Trophoblast cell (in vitro differentiated cells and primary cell): ENCODE data around the gene CSTF2.

Experiments
- DNase-seq, 2 donors: peaks; one replicate each; pipeline ENCODE4 v3.0.0-alpha.2; 2016
- H2AFZ ChIP-seq: 2 replicates; pipeline ENCODE4 v1.6.1; 2013; ENCODE audit warnings: low read length, moderate library complexity, mild to moderate bottlenecking; ENCODE audit not compliant: insufficient read depth, poor library complexity
- H2AK5ac ChIP-seq: 2 replicates; pipeline ENCODE4 v1.6.1; 2013; ENCODE audit warnings: mild to moderate bottlenecking, low read length
- H2BK120ac ChIP-seq: 2 replicates; pipeline ENCODE4 v1.6.1; 2013; ENCODE audit warnings: low read length, mild to moderate bottlenecking, moderate library complexity; ENCODE audit not compliant: insufficient read depth, poor library complexity
- H2BK12ac ChIP-seq: 2 replicates; pipeline ENCODE4 v1.6.1; 2013; ENCODE audit warnings: mild to moderate bottlenecking, low read length, moderate library complexity
- H2BK5ac ChIP-seq: 2 replicates; pipeline ENCODE4 v1.6.1; 2013; ENCODE audit warnings: low read length, low read depth, moderate library complexity, mild to moderate bottlenecking; ENCODE audit not compliant: poor library complexity
- H3K14ac ChIP-seq: 2 replicates; pipeline ENCODE4 v1.6.1; 2013; ENCODE audit warnings: mild to moderate bottlenecking, low read length
- H3K18ac ChIP-seq: 2 replicates; pipeline ENCODE4 v1.6.1; 2013; ENCODE audit warnings: mild to moderate bottlenecking, low read length
- H3K23ac ChIP-seq: 2 replicates; pipeline ENCODE4 v1.6.1; 2013; ENCODE audit warnings: low read length
- H3K27ac ChIP-seq: 2 replicates; pipeline ENCODE4 v1.5.1; 2013; ENCODE audit warnings: low read depth, mild to moderate bottlenecking, inconsistent platforms, low read length, moderate library complexity
- H3K27me3 ChIP-seq: 2 replicates; pipeline ENCODE4 v1.6.1; 2013; ENCODE audit warnings: inconsistent platforms, mild to moderate bottlenecking, low read length, moderate library complexity; ENCODE audit not compliant: insufficient read depth
- H3K36me3 ChIP-seq, 2 experiments: 1 replicate in 1 of 2; 2 replicates in 1 of 2; pipeline ENCODE4 v1.6.1; 2013; ENCODE audit warnings: low read length in 2 of 2, mild to moderate bottlenecking in 2 of 2, moderate library complexity in 1 of 2; ENCODE audit not compliant: insufficient read depth in 2 of 2, control insufficient read depth in 1 of 2
- H3K4ac ChIP-seq: 2 replicates; pipeline ENCODE4 v1.6.1; 2013; ENCODE audit warnings: low read depth, mild to moderate bottlenecking, low read length, moderate library complexity
- H3K4me1 ChIP-seq, 2 experiments: 1 replicate in 1 of 2; 2 replicates in 1 of 2; pipeline ENCODE4 v1.6.1; 2013; ENCODE audit warnings: low read length in 2 of 2, mild to moderate bottlenecking in 2 of 2, moderate library complexity in 1 of 2; ENCODE audit not compliant: insufficient read depth in 2 of 2, control insufficient read depth in 1 of 2
- H3K4me2 ChIP-seq: 2 replicates; pipeline ENCODE4 v1.6.1; 2013; ENCODE audit warnings: inconsistent platforms, mild to moderate bottlenecking, low read length, moderate library complexity
- H3K4me3 ChIP-seq: 2 replicates; pipeline ENCODE4 v1.5.1; 2013; ENCODE audit warnings: mild to moderate bottlenecking, low read depth, low read length, inconsistent platforms
- H3K79me1 ChIP-seq: one replicate; pipeline ENCODE4 v1.6.1; 2013; ENCODE audit warnings: low read length
- H3K79me2 ChIP-seq: 2 replicates; pipeline ENCODE4 v1.6.1; 2013; ENCODE audit warnings: low read length, mild to moderate bottlenecking; ENCODE audit not compliant: control insufficient read depth, insufficient read depth, poor library complexity
- H3K9ac ChIP-seq: 2 replicates; pipeline ENCODE4 v1.6.1; 2013; ENCODE audit warnings: mild to moderate bottlenecking, low read length
- H3K9me3 ChIP-seq: 2 replicates; pipeline ENCODE4 v1.6.1; 2013; ENCODE audit warnings: low read depth, mild to moderate bottlenecking, control low read depth, inconsistent platforms, low read length; ENCODE audit not compliant: insufficient read depth
- H4K12ac ChIP-seq: 2 replicates; pipeline ENCODE4 v1.6.1; 2013; ENCODE audit warnings: low read depth, mild to moderate bottlenecking, low read length, moderate library complexity
- H4K8ac ChIP-seq: 2 replicates; pipeline ENCODE4 v1.6.1; 2013; ENCODE audit warnings: low read depth, mild to moderate bottlenecking, low read length, moderate library complexity
- H4K91ac ChIP-seq: one replicate; pipeline ENCODE4 v1.6.1; 2013; ENCODE audit warnings: low read depth, mild to moderate bottlenecking, low read length, moderate library complexity
- WGBS: extraction: QIAGEN DNeasy Blood & Tissue Kit; methylation state at CpG from one replicate; pipeline ENCODE4 v1.1.7; 2013; ENCODE audit warnings: missing lambda C conversion rate; ENCODE audit not compliant: insufficient read length, insufficient coverage; ENCODE audit errors: extremely low coverage; 5-methylcytosine and 5-hydroxymethylcytosine counted together

Gene CSTF2

GRCh38 chrX:100871594-100872560, 51.7 kb downstream of the CSTF2 start:
- Histone ChIP-seq H2BK120ac (no peak overlapping the region), H3K9ac (no peak overlapping the region), H3K4ac (no peak overlapping the region), H2AFZ (no peak overlapping the region), H3K23ac (no peak overlapping the region), H2BK12ac (no peak overlapping the region), H3K14ac (no peak overlapping the region), H3K9me3 (no peaks in the 10 kb centered on the region), H4K91ac (no peak overlapping the region), H3K27me3 (no peaks in the 10 kb centered on the region), H4K12ac (no peak overlapping the region), H3K18ac (no peak overlapping the region), H2BK5ac (no peak overlapping the region), H3K36me3 (no peaks in the 10 kb centered on the region), H2AK5ac (no peak overlapping the region), H3K4me3 (no peak overlapping the region), H3K4me1 (no peaks in the 10 kb centered on the region), H3K27ac (no peak overlapping the region), H4K8ac (no peak overlapping the region), H3K4me2 (no peak overlapping the region), H3K79me1 (no peaks in the 10 kb centered on the region), H3K79me2 (no peaks in the 10 kb centered on the region)
- DNase-seq = no peak
- no CpG with 5 or more reads among the region's 9 CpGs for WGBS

GRCh38 chrX:100874325-100874724, 54.1 kb downstream of the CSTF2 start, which contains the start of gene NOX1:
TSS of gene NOX1 (minus strand) at chrX:100874359. CDS start at chrX:100874139, 220 bp downstream.
- H2AK5ac ChIP-seq = no peak within 1 kb of the TSS

GRCh38 chrX:100880368-100880767, 60.2 kb downstream of the CSTF2 start:
- H3K9me3 ChIP-seq = no peaks in the 10 kb centered on the region
- no peak overlapping the region for H4K91ac ChIP-seq
- WGBS = no CpG with 5 or more reads among the region's 2 CpGs

More at GRCh38 chrX:100874325-100874724, 54.1 kb downstream of the CSTF2 start, which contains the start of gene NOX1:
- Histone ChIP-seq H4K12ac (no peak within 1 kb of the TSS), H3K27me3 (no peaks in the 10 kb centered on the region), H3K4me1 (no peaks in the 10 kb centered on the region), H3K27ac (no peak within 1 kb of the TSS), H3K14ac (no peak within 1 kb of the TSS), H2AFZ (no peak within 1 kb of the TSS), H4K8ac (no peak within 1 kb of the TSS), H4K91ac (no peak within 1 kb of the TSS), H3K4me3 (no peak within 1 kb of the TSS), H3K36me3 (no peaks in the 10 kb centered on the region), H3K79me2 (no peaks in the 10 kb centered on the region), H2BK120ac (no peak within 1 kb of the TSS), H3K9me3 (no peaks in the 10 kb centered on the region), H3K4ac (no peak within 1 kb of the TSS), H3K18ac (no peak within 1 kb of the TSS), H3K4me2 (no peak within 1 kb of the TSS), H3K9ac (no peak within 1 kb of the TSS), H2BK12ac (no peak within 1 kb of the TSS), H3K23ac (no peak within 1 kb of the TSS), H3K79me1 (no peaks in the 10 kb centered on the region), H2BK5ac (no peak within 1 kb of the TSS)
- WGBS = no CpG with 5 or more reads among the region's 2 CpGs
- no peak for DNase-seq

GRCh38 chrX:100883654-100884053, 63.5 kb downstream of the CSTF2 start:
- H3K4me1 ChIP-seq = no peaks in the 10 kb centered on the region
- H3K79me1 ChIP-seq = no peaks in the 10 kb centered on the region
- no peak overlapping the region for H3K4me3 ChIP-seq
- WGBS = no CpG with 5 or more reads among the region's 4 CpGs
- no peak overlapping the region for H4K91ac ChIP-seq
- no peak overlapping the region for H2AFZ ChIP-seq
- H3K23ac ChIP-seq = no peak overlapping the region
- no peak overlapping the region for H3K4me2 ChIP-seq
- H3K4ac ChIP-seq = no peak overlapping the region
- no peak overlapping the region for H2BK120ac ChIP-seq
- H4K8ac ChIP-seq = no peak overlapping the region
- no peaks in the 10 kb centered on the region for H3K27me3 ChIP-seq
- H3K36me3 ChIP-seq = no peaks in the 10 kb centered on the region
- no peaks in the 10 kb centered on the region for H3K9me3 ChIP-seq
- no peak overlapping the region for H3K27ac ChIP-seq
- no peak overlapping the region for H3K9ac ChIP-seq
- H3K14ac ChIP-seq = no peak overlapping the region
- H4K12ac ChIP-seq = no peak overlapping the region
- H3K79me2 ChIP-seq = no peaks in the 10 kb centered on the region
- H3K18ac ChIP-seq = no peak overlapping the region
- H2BK12ac ChIP-seq = no peak overlapping the region
- H2BK5ac ChIP-seq = no peak overlapping the region
- no peak for DNase-seq
- no peak overlapping the region for H2AK5ac ChIP-seq

More at GRCh38 chrX:100880368-100880767, 60.2 kb downstream of the CSTF2 start:
- Histone ChIP-seq H3K18ac (no peak overlapping the region), H4K8ac (no peak overlapping the region), H2BK120ac (no peak overlapping the region), H3K4me1 (no peaks in the 10 kb centered on the region), H3K79me2 (no peaks in the 10 kb centered on the region), H2BK5ac (no peak overlapping the region), H3K9ac (no peak overlapping the region), H3K79me1 (no peaks in the 10 kb centered on the region), H4K12ac (no peak overlapping the region), H2BK12ac (no peak overlapping the region), H3K14ac (no peak overlapping the region), H2AFZ (no peak overlapping the region), H3K27me3 (no peaks in the 10 kb centered on the region), H3K36me3 (no peaks in the 10 kb centered on the region), H2AK5ac (no peak overlapping the region), H3K4ac (no peak overlapping the region), H3K23ac (no peak overlapping the region), H3K27ac (no peak overlapping the region), H3K4me3 (no peak overlapping the region), H3K4me2 (no peak overlapping the region)
- no peak for DNase-seq
